ENCODE measurements around the gene SLC25A4.

DNA sequence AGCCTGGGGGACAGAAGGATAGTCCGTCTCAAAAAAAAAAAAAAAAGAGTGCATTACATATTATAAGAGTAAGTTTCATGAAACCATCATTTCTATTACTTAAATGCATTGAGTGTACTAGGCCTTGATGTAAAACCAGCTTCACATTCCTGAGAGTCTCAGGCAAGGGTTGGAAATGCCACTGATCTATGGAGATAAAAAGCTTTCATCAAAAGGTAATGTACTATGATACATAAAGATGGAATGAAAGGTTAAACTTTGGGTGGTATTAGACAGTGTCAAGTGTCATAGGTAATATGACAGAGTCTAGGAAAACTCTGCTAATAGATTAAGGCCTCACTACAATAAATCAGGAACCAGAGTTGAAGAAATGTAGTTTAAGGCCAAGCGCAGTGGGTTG lies 53.4 kb downstream of the SLC25A4 start:
- TF ChIP-seq, protein P1, sequence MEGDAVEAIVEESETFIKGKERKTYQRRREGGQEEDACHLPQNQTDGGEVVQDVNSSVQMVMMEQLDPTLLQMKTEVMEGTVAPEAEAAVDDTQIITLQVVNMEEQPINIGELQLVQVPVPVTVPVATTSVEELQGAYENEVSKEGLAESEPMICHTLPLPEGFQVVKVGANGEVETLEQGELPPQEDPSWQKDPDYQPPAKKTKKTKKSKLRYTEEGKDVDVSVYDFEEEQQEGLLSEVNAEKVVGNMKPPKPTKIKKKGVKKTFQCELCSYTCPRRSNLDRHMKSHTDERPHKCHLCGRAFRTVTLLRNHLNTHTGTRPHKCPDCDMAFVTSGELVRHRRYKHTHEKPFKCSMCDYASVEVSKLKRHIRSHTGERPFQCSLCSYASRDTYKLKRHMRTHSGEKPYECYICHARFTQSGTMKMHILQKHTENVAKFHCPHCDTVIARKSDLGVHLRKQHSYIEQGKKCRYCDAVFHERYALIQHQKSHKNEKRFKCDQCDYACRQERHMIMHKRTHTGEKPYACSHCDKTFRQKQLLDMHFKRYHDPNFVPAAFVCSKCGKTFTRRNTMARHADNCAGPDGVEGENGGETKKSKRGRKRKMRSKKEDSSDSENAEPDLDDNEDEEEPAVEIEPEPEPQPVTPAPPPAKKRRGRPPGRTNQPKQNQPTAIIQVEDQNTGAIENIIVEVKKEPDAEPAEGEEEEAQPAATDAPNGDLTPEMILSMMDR (IDR thresholded peaks at IDR 0.05), result no peak
- TF ChIP-seq POLR2A (IDR thresholded peaks at IDR 0.05; ENCODE audit: low read depth), result no peak

All from esophagus muscularis mucosa (tissue), 3 donors.